HepG2 (cell line): ENCODE measurements around the gene BCL6B. TPM values are rescaled to one million over a fixed set of nuclear protein-coding genes. Genes with fewer than 3 reads are reported as not detected.
A peak's percentile ranks its signal among the peaks of the same experiment; 100 is the strongest.

Experiments
- AKAP8 ChIP-seq: sonication (generic); formaldehyde crosslinking; IDR thresholded peaks from 2 replicates; pipeline ENCODE4 v1.5.1; 2020; ENCODE audit warnings: mild to moderate bottlenecking, missing genetic modification reagents
- ARNTL ChIP-seq: sonication (generic); formaldehyde crosslinking; IDR thresholded peaks from 2 replicates; pipeline ENCODE4 v1.4.0; 2020; ENCODE audit warnings: mild to moderate bottlenecking, missing genetic modification reagents
- CBFB ChIP-seq: sonication (generic); formaldehyde crosslinking; IDR thresholded peaks from 2 replicates; pipeline ENCODE4 v1.4.0; 2020; ENCODE audit warnings: missing genetic modification reagents
- GRHL1 ChIP-seq: sonication (generic); formaldehyde crosslinking; conservative IDR thresholded peaks from 2 replicates; pipeline ENCODE4 v1.8.0; 2022; ENCODE audit warnings: missing genetic modification reagents
- HDAC6 ChIP-seq: fragments of 200-600 bp; sonication (generic); IDR thresholded peaks from 2 replicates; pipeline ENCODE4 v1.7.0; 2017; ENCODE audit warnings: mild to moderate bottlenecking, antibody characterized with exemption, low read length, low read depth
- HNRNPLL ChIP-seq: fragments of 200-400 bp; formaldehyde crosslinking; IDR thresholded peaks from 2 replicates; pipeline ENCODE4 v1.6.1; 2017; ENCODE audit warnings: mild to moderate bottlenecking, low read depth, low read length; ENCODE audit not compliant: poor library complexity, severe bottlenecking
- JUN ChIP-seq: sonication (generic); formaldehyde crosslinking; IDR thresholded peaks from 2 replicates; pipeline ENCODE4 v1.4.0; 2020; ENCODE audit warnings: mild to moderate bottlenecking, missing genetic modification reagents
- MTA1 ChIP-seq: sonication (generic); formaldehyde crosslinking; IDR thresholded peaks from 2 replicates; pipeline ENCODE4 v1.4.0; 2020; ENCODE audit warnings: missing genetic modification reagents, mild to moderate bottlenecking, borderline replicate concordance
- NFIC ChIP-seq: IDR thresholded peaks from 2 replicates; pipeline ENCODE4 v1.6.1; 2012; ENCODE audit warnings: mild to moderate bottlenecking, low read length, inconsistent platforms
- NR2C2 ChIP-seq: sonication (generic); formaldehyde crosslinking; IDR thresholded peaks from 2 replicates; pipeline ENCODE4 v1.4.0; 2020; ENCODE audit warnings: missing genetic modification reagents, mild to moderate bottlenecking, moderate library complexity, borderline replicate concordance
- PCBP2 ChIP-seq: fragments of 200-400 bp; formaldehyde crosslinking; optimal IDR thresholded peaks from 2 replicates; pipeline ENCODE3; 2018; ENCODE audit warnings: low read length, low read depth; ENCODE audit not compliant: poor library complexity, severe bottlenecking
- PHF20 ChIP-seq: sonication (generic); formaldehyde crosslinking; IDR thresholded peaks from 2 replicates; pipeline ENCODE4 v1.5.0; 2020; ENCODE audit warnings: mild to moderate bottlenecking, missing genetic modification reagents
- PLRG1 ChIP-seq: fragments of 450-650 bp; conservative IDR thresholded peaks from 2 replicates; pipeline ENCODE4 v1.6.1; 2016
- TFDP1 ChIP-seq: IDR thresholded peaks from 2 replicates; pipeline ENCODE4 v1.6.1; 2016; ENCODE audit warnings: missing compliant biosample characterization, missing genetic modification reagents, borderline replicate concordance
- ZNF230 ChIP-seq: sonication (generic); formaldehyde crosslinking; IDR thresholded peaks from 2 replicates; pipeline ENCODE4 v1.4.0; 2020; ENCODE audit warnings: mild to moderate bottlenecking, missing genetic modification reagents
- ZNF33A ChIP-seq: sonication (generic); formaldehyde crosslinking; IDR thresholded peaks from 2 replicates; pipeline ENCODE4 v1.5.1; 2020; ENCODE audit warnings: missing genetic modification reagents, mild to moderate bottlenecking, moderate library complexity, borderline replicate concordance
- ZNF430 ChIP-seq: sonication (generic); formaldehyde crosslinking; IDR thresholded peaks from 2 replicates; pipeline ENCODE4 v1.9.0; 2021; ENCODE audit warnings: mild to moderate bottlenecking, missing genetic modification reagents
- ZNF446 ChIP-seq: sonication (generic); formaldehyde crosslinking; IDR thresholded peaks from 2 replicates; pipeline ENCODE4 v1.5.0; 2020; ENCODE audit warnings: mild to moderate bottlenecking, missing genetic modification reagents
- ZNF549 ChIP-seq: sonication (generic); formaldehyde crosslinking; IDR thresholded peaks from 2 replicates; pipeline ENCODE4 v1.5.0; 2020; ENCODE audit warnings: missing genetic modification reagents
- ZNF687 ChIP-seq: sonication (generic); formaldehyde crosslinking; IDR thresholded peaks from 2 replicates; pipeline ENCODE4 v1.5.1; 2020; ENCODE audit warnings: mild to moderate bottlenecking, missing genetic modification reagents, moderate library complexity
- ZNF709 ChIP-seq: sonication (generic); formaldehyde crosslinking; IDR thresholded peaks from 2 replicates; pipeline ENCODE4 v1.5.0; 2020; ENCODE audit warnings: mild to moderate bottlenecking, missing genetic modification reagents
- ZSCAN29 ChIP-seq: sonication (generic); formaldehyde crosslinking; conservative IDR thresholded peaks from 2 replicates; pipeline ENCODE4 v1.4.0; 2020; ENCODE audit warnings: mild to moderate bottlenecking, missing genetic modification reagents
- polyA plus RNA-seq, 8 experiments: library from polyadenylated mRNA; depleted of rRNA in 3 of 8; stranded (reverse) in 7 of 8; unstranded in 1 of 8; fragments of >200 nt; fragmentation: Illumina TruSeq in 4 of 8; extraction: Trizol in 4 of 8; gene quantifications; 2 replicates each; pipeline versions ENCODE4 v1.2.1 to v1.2.3, GENCODE V29; 2011 to 2016; ENCODE audit warnings: low read depth in 4 of 8, missing spikeins in 1 of 8, mixed read lengths in 1 of 8; ENCODE audit not compliant: insufficient read depth in 1 of 8
- total RNA-seq, 5 experiments: library from RNA; depleted of rRNA; stranded (reverse); fragments of >200 nt; fragmentation: Illumina TruSeq; extraction: Trizol; gene quantifications; 2 replicates each; pipeline ENCODE4 v1.2.3, GENCODE V29; 2016; ENCODE audit warnings: low read depth in 1 of 5
- TF ChIP-seq, protein P1 (sequence below): sonication (generic); formaldehyde crosslinking; IDR thresholded peaks from 2 replicates; pipeline ENCODE4 v1.5.0; 2020; ENCODE audit warnings: missing genetic modification reagents, mild to moderate bottlenecking, borderline replicate concordance

Gene BCL6B
- total and polyA plus RNA-seq, 2 of the 13 experiments (the other 11 are each of a cell fraction or from before 2014, with no cell fraction given) = not detected

- peak; percentile 87 for TF ChIP-seq ZNF687 (CRISPR knock-in tag)
- TF ChIP-seq ZNF549 (CRISPR knock-in tag) = no peak
- TF ChIP-seq CBFB (CRISPR knock-in tag) = no peak; the same call in 1 of the 2 replicates
- TF ChIP-seq MTA1 = no peak
- 0 out of 2 replicates have a peak, but pooled peaks have one; percentile 19 for TF ChIP-seq ZNF230 (CRISPR knock-in tag)
- no peak for TF ChIP-seq NR2C2
- TF ChIP-seq HNRNPLL = peak; percentile 51
- peak; percentile 58; the same call in 1 of the 2 replicates for TF ChIP-seq TFDP1 (CRISPR knock-in tag)
- TF ChIP-seq NFIC = no peak
- TF ChIP-seq ZNF33A (CRISPR knock-in tag) = no peak
- no peak for TF ChIP-seq PHF20 (CRISPR knock-in tag)
- TF ChIP-seq, protein P1, sequence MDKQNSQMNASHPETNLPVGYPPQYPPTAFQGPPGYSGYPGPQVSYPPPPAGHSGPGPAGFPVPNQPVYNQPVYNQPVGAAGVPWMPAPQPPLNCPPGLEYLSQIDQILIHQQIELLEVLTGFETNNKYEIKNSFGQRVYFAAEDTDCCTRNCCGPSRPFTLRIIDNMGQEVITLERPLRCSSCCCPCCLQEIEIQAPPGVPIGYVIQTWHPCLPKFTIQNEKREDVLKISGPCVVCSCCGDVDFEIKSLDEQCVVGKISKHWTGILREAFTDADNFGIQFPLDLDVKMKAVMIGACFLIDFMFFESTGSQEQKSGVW = no peak
- no peak for TF ChIP-seq PLRG1
- peak; percentile 63 for TF ChIP-seq ZNF430 (CRISPR knock-in tag)
- no peak for TF ChIP-seq ZNF709 (CRISPR knock-in tag)
- no peak for TF ChIP-seq HDAC6
- no peak for TF ChIP-seq ARNTL
- TF ChIP-seq JUN (CRISPR knock-in tag) = no peak
- no peak for TF ChIP-seq PCBP2
- TF ChIP-seq AKAP8 (CRISPR knock-in tag) = no peak
- no peak for TF ChIP-seq ZSCAN29 (CRISPR knock-in tag)
- TF ChIP-seq GRHL1 (CRISPR knock-in tag) = no peak
- TF ChIP-seq ZNF446 (CRISPR knock-in tag) = no peak
These were observed 664 bp upstream of the BCL6B start (continued) for GRCh38 chr17:7021993-7022778.
